PC-3 (cell line): Measurements from ENCODE around the gene RNF169.

Experiments
- CTCF ChIP-seq: fragments of 300-600 bp; sonication (generic); conservative IDR thresholded peaks from 2 replicates; pipeline ENCODE4 v1.5.1; 2017; ENCODE audit warnings: antibody characterized with exemption, low read depth, mild to moderate bottlenecking, low read length
- EZH2phosphoT487 ChIP-seq: fragments of 300-600 bp; sonication (generic); IDR thresholded peaks from 2 replicates; pipeline ENCODE4 v1.6.1; 2018; ENCODE audit warnings: mild to moderate bottlenecking, antibody characterized with exemption, low read length, borderline replicate concordance

GRCh38 chr11:74754507-74755252, 6.0 kb downstream of the RNF169 start:
- TF ChIP-seq CTCF = no peak
- no peak for TF ChIP-seq EZH2phosphoT487
